Measurements from ENCODE around the gene LMO4. TPM values are rescaled to one million over a fixed set of nuclear protein-coding genes. Genes with fewer than 3 reads are reported as not detected.

The LMO4 gene
- total and polyA plus RNA-seq, 10 of the 15 experiments (the other 5 are each of a cell fraction or from before 2014, with no cell fraction given) = 3.8 to 76.6 (median 20.7) TPM

GRCh38 chr1:87327376-87328271, 1.1 kb upstream of the LMO4 start:
- ChIA-PET RAD21 (ENCODE audit: unreplicated experiment) (interaction anchor here (1.3 to 3.6 kb wide), 5 partner anchors 33 to 626 kb away, joined by 4 to 26 read pairs (median 6); no protein-coding TSS in a partner anchor), SMC1A (ENCODE audit: uncharacterized antibody, unreplicated experiment) (interaction anchor here (0.6 to 2.6 kb wide), 7 partner anchors 11 to 626 kb away, joined by 3 to 30 read pairs (median 6); no protein-coding TSS in a partner anchor), CTCF (interaction anchor here (0.8 to 6.0 kb wide), 8 partner anchors 7 to 640 kb away, joined by 3 to 70 read pairs (median 7); no protein-coding TSS in a partner anchor), POLR2A (interaction anchor here (1.2 to 1.4 kb wide), 2 partner anchors 122 to 173 kb away, joined by 3 read pairs; no protein-coding TSS in a partner anchor)
- Histone ChIP-seq H3K27ac (ENCODE audit: control insufficient read depth, insufficient read depth) (peak overlapping the region; percentile 39), H3K4me1 (ENCODE audit: control insufficient read depth, insufficient read depth, low read length) (no peaks in the 10 kb centered on the region), H3K4me2 (ENCODE audit: control insufficient read depth, insufficient read depth) (peak overlapping the region; percentile 80), H3K27me3 (replicated peaks in 1 of 2; ENCODE audit: control insufficient read depth in 2 of 2, insufficient read depth in 2 of 2, low read length in 1 of 2) (no peaks in the 10 kb centered on the region; a peak in 1 of 4 replicates), H2AFZ (ENCODE audit: control insufficient read depth, low read depth, low read length) (peak overlapping the region; percentile 92), H3K9ac (ENCODE audit: control insufficient read depth, insufficient read depth, low read length) (peak overlapping the region; percentile 61), H3K4me3 (peak overlapping the region; percentile 83), H3K79me2 (ENCODE audit: control insufficient read depth, insufficient read depth, low read length) (peaks cover 26% of the 10 kb centered on the region), H3K36me3 (ENCODE audit: control insufficient read depth in 2 of 2, insufficient read depth in 2 of 2, low read length in 1 of 2) (no peaks in the 10 kb centered on the region; a peak in 1 of 4 replicates), H4K20me1 (ENCODE audit: control insufficient read depth, insufficient read depth) (no peaks in the 10 kb centered on the region), H3K9me3 (replicated peaks; ENCODE audit: control insufficient read depth, insufficient read depth, low read length) (no peaks in the 10 kb centered on the region)
- no peak for FAIRE-seq
- ATAC-seq = no peak
- WGBS (ENCODE audit: insufficient coverage, insufficient replicate concordance, low lambda C conversion rate, missing lambda C conversion rate) = 26% methylated on average over 27 of the region's 27 CpGs
- DNase-seq (ENCODE audit: low read depth, low spot score) = no peak
- no peak for TF ChIP-seq NR2C1 (IDR thresholded peaks at IDR 0.05)
- 0 out of 2 replicates have a peak, but pooled peaks have one; percentile 15 for TF ChIP-seq NR2F1 (conservative IDR thresholded peaks at IDR 0.05)
- intact Hi-C loops (cut with micrococcal nuclease; ENCODE audit: unreplicated experiment) (loop anchor here (1.0 to 10.0 kb wide), 4 partner anchors 122 to 943 kb away; no protein-coding TSS in a partner anchor), in situ Hi-C loops (cut with MboI) (loop anchor here (5.0 to 10.0 kb wide), 2 partner anchors 625 to 727 kb away; no protein-coding TSS in a partner anchor)
- BruUV-seq (replicated peaks) = TSS peak; percentile 91

- WGBS (ENCODE audit: insufficient coverage, insufficient replicate concordance, low lambda C conversion rate, missing lambda C conversion rate) = 3% methylated on average over 27 of the region's 35 CpGs
- ATAC-seq (peak; percentile 15), DNase-seq (ENCODE audit: low read depth, low spot score) (no peak), FAIRE-seq (no peak)
- H3K4me3 ChIP-seq = peak overlapping the region; percentile 84
- H2AFZ ChIP-seq (ENCODE audit: control insufficient read depth, low read depth, low read length) = no peak overlapping the region; the same call in none of the 2 replicates
- TF ChIP-seq SMAD1 (IDR thresholded peaks at IDR 0.05; ENCODE audit: low read depth, partially characterized antibody) = no peak
- TF ChIP-seq STAT1 (conservative IDR thresholded peaks at IDR 0.05) = no peak
- no peak for TF ChIP-seq NFYA (IDR thresholded peaks at IDR 0.05; ENCODE audit: borderline replicate concordance, low read depth, low read length)
- peaks cover 0 to 2% of the 10 kb centered on the region in 2 experiments; a peak in 1 of 4 replicates for H3K36me3 ChIP-seq (ENCODE audit: control insufficient read depth in 2 of 2, insufficient read depth in 2 of 2, low read length in 1 of 2)
- SMC1A ChIA-PET (ENCODE audit: uncharacterized antibody, unreplicated experiment) = interaction anchor here (0.5 to 3.6 kb wide), 10 partner anchors 12 to 625 kb away, joined by 3 to 17 read pairs (median 4); no protein-coding TSS in a partner anchor
- no peaks in the 10 kb centered on the region for H3K9me3 ChIP-seq (replicated peaks; ENCODE audit: control insufficient read depth, insufficient read depth, low read length)
- peak overlapping the region; percentile 64 for H3K9ac ChIP-seq (ENCODE audit: control insufficient read depth, insufficient read depth, low read length)
- peak overlapping the region; percentile 65 for H3K27ac ChIP-seq (ENCODE audit: control insufficient read depth, insufficient read depth)
- intact Hi-C loops (cut with micrococcal nuclease; ENCODE audit: unreplicated experiment) (loop anchor here (5.0 to 10.0 kb wide), 3 partner anchors 177 to 944 kb away; no protein-coding TSS in a partner anchor), in situ Hi-C loops (cut with MboI) (loop anchor here (5.0 to 10.0 kb wide), 2 partner anchors 623 to 726 kb away; no protein-coding TSS in a partner anchor)
- H3K79me2 ChIP-seq (ENCODE audit: control insufficient read depth, insufficient read depth, low read length) = peaks cover 34% of the 10 kb centered on the region
- RAD21 ChIA-PET (ENCODE audit: unreplicated experiment) = interaction anchor here (1.0 to 7.9 kb wide), 5 partner anchors 119 to 732 kb away, joined by 3 to 55 read pairs (median 3); no protein-coding TSS in a partner anchor
- no peak overlapping the region; the same call in 1 of the 2 replicates for H3K4me2 ChIP-seq (ENCODE audit: control insufficient read depth, insufficient read depth)
- BruUV-seq (replicated peaks) = no TSS peak
- H4K20me1 ChIP-seq (ENCODE audit: control insufficient read depth, insufficient read depth) = no peaks in the 10 kb centered on the region
- peaks cover 2% of the 10 kb centered on the region for H3K4me1 ChIP-seq (ENCODE audit: control insufficient read depth, insufficient read depth, low read length)
- POLR2A ChIA-PET = interaction anchor here (0.6 to 1.4 kb wide), 11 partner anchors 15 to 1402 kb away, joined by 3 to 8 read pairs (median 5); no protein-coding TSS in a partner anchor
- no peaks in the 10 kb centered on the region for H3K27me3 ChIP-seq (replicated peaks in 1 of 2; ENCODE audit: control insufficient read depth in 2 of 2, insufficient read depth in 2 of 2, low read length in 1 of 2)
- CTCF ChIA-PET = interaction anchor here (0.7 to 3.8 kb wide), 5 partner anchors 121 to 625 kb away, joined by 3 to 13 read pairs (median 4); no protein-coding TSS in a partner anchor
Observed at GRCh38 chr1:87329051-87329525, 408 bp downstream of the LMO4 start.
